Left kidney (tissue), 2 donors: ENCODE data around the gene EEFSEC. TPM values are rescaled to one million over a fixed set of nuclear protein-coding genes. Genes with fewer than 3 reads are reported as not detected.

Experiments
- DNase-seq: peaks from one replicate; pipeline ENCODE4 v3.0.0-alpha.2; 2013
- polyA plus RNA-seq: library from polyadenylated mRNA; unstranded; fragments of 120-200 nt; gene quantifications from one replicate; pipeline ENCODE4 v1.2.1, GENCODE V29; 2013; ENCODE audit not compliant: insufficient read length

EEFSEC gene
- polyA plus RNA-seq, 1 donor = 22.9 TPM

- DNase-seq = no peak
These were observed 196.8 kb downstream of the EEFSEC start for GRCh38 chr3:128349963-128350599.

- DNase-seq = no peak
These were observed 198.3 kb downstream of the EEFSEC start for GRCh38 chr3:128351546-128351945.

GRCh38 chr3:128352326-128352725, 199.0 kb downstream of the EEFSEC start:
- no peak for DNase-seq

GRCh38 chr3:128353361-128353965, 200.2 kb downstream of the EEFSEC start:
- no peak for DNase-seq

- peak; percentile 45 for DNase-seq
These were observed 200.9 kb downstream of the EEFSEC start for GRCh38 chr3:128353991-128354687.

GRCh38 chr3:128354788-128355542, 201.7 kb downstream of the EEFSEC start:
- DNase-seq = no peak

GRCh38 chr3:128355543-128355919, 202.2 kb downstream of the EEFSEC start:
- DNase-seq = no peak

GRCh38 chr3:128356822-128357221, 203.5 kb downstream of the EEFSEC start:
- no peak for DNase-seq

GRCh38 chr3:128357538-128357937, 204.3 kb downstream of the EEFSEC start:
- DNase-seq = no peak

- no peak for DNase-seq
These were observed 205.0 kb downstream of the EEFSEC start for GRCh38 chr3:128358156-128358895.

GRCh38 chr3:128359060-128359664, 205.9 kb downstream of the EEFSEC start:
- no peak for DNase-seq

- no peak for DNase-seq
These were observed 206.8 kb downstream of the EEFSEC start for GRCh38 chr3:128359846-128360642.

GRCh38 chr3:128360705-128361271, 207.5 kb downstream of the EEFSEC start:
- DNase-seq = no peak

GRCh38 chr3:128362026-128362965, 209.0 kb downstream of the EEFSEC start:
- no peak for DNase-seq

GRCh38 chr3:128364291-128364690, 211.0 kb downstream of the EEFSEC start:
- DNase-seq = no peak

GRCh38 chr3:128364808-128365360, 211.6 kb downstream of the EEFSEC start:
- DNase-seq = no peak

- no peak for DNase-seq
These were observed 212.9 kb downstream of the EEFSEC start for GRCh38 chr3:128366136-128366535.

GRCh38 chr3:128366652-128367051, 213.4 kb downstream of the EEFSEC start:
- DNase-seq = no peak

- DNase-seq = no peak
These were observed 213.9 kb downstream of the EEFSEC start for GRCh38 chr3:128367221-128367620.
